Parathyroid adenoma (tissue), 2 donors: Measurements from ENCODE around the gene ZBTB20.

Experiments
- H2AFZ ChIP-seq: fragments of 300-600 bp; sonication (generic); one replicate; pipeline ENCODE4 v1.7.0; 2017; ENCODE audit warnings: antibody characterized with exemption, mild to moderate bottlenecking
- H3K27ac ChIP-seq: fragments of 300-600 bp; sonication (generic); one replicate; pipeline ENCODE4 v1.7.0; 2017
- H3K27me3 ChIP-seq: fragments of 300-600 bp; sonication (generic); one replicate; pipeline ENCODE4 v1.7.0; 2017; ENCODE audit warnings: low read length; ENCODE audit not compliant: control insufficient read depth, insufficient read depth
- H3K36me3 ChIP-seq: fragments of 300-600 bp; sonication (generic); one replicate; pipeline ENCODE4 v1.7.0; 2017; ENCODE audit warnings: low read length; ENCODE audit not compliant: control insufficient read depth, insufficient read depth
- H3K4me1 ChIP-seq: fragments of 300-600 bp; sonication (generic); one replicate; pipeline ENCODE4 v1.7.0; 2017; ENCODE audit warnings: control low read depth
- H3K4me2 ChIP-seq: fragments of 300-600 bp; sonication (generic); one replicate; pipeline ENCODE4 v1.7.0; 2017; ENCODE audit warnings: low read length
- H3K4me3 ChIP-seq: fragments of 300-600 bp; sonication (generic); one replicate; pipeline ENCODE4 v1.7.0; 2017; ENCODE audit warnings: low read depth, low read length
- H3K79me2 ChIP-seq: fragments of 300-600 bp; sonication (generic); one replicate; pipeline ENCODE4 v1.7.0; 2017; ENCODE audit warnings: control low read depth
- H3K9ac ChIP-seq: fragments of 300-600 bp; sonication (generic); one replicate; pipeline ENCODE4 v1.7.0; 2017; ENCODE audit warnings: mild to moderate bottlenecking
- H3K9me3 ChIP-seq: fragments of 300-600 bp; sonication (generic); one replicate; pipeline ENCODE4 v1.7.0; 2017; ENCODE audit warnings: low read length; ENCODE audit not compliant: control insufficient read depth
- TF ChIP-seq, protein P1 (sequence below): fragments of 300-600 bp; sonication (generic); IDR thresholded peaks from one replicate; pipeline ENCODE4 v1.7.0; 2017; ENCODE audit warnings: antibody characterized with exemption, mild to moderate bottlenecking
- donor health status: primary hyperparathyroidism.

Gene ZBTB20

DNA sequence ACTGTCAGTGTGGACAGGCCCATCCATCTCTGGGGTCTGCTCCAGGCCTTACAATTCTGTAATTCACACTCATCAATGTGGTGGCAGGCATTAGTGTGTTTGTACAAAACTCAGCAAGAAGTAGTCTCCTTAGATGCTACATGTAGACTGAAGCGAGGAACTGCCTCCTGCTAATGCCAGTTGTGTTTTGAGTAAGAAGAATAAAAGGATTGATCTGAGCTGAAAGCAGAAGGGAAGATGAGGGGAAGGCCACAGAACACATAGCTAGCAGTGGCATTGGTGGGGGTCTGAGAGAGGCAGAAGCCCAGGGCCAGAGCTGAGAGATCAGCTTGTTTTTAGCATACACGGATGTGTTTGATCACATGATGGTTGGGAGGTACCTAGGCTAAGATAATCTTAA lies 709.2 kb downstream of the ZBTB20 start:
- TF ChIP-seq, protein P1, sequence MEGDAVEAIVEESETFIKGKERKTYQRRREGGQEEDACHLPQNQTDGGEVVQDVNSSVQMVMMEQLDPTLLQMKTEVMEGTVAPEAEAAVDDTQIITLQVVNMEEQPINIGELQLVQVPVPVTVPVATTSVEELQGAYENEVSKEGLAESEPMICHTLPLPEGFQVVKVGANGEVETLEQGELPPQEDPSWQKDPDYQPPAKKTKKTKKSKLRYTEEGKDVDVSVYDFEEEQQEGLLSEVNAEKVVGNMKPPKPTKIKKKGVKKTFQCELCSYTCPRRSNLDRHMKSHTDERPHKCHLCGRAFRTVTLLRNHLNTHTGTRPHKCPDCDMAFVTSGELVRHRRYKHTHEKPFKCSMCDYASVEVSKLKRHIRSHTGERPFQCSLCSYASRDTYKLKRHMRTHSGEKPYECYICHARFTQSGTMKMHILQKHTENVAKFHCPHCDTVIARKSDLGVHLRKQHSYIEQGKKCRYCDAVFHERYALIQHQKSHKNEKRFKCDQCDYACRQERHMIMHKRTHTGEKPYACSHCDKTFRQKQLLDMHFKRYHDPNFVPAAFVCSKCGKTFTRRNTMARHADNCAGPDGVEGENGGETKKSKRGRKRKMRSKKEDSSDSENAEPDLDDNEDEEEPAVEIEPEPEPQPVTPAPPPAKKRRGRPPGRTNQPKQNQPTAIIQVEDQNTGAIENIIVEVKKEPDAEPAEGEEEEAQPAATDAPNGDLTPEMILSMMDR, result no peak
- H3K27ac ChIP-seq, result no peak overlapping the region
- no peaks in the 10 kb centered on the region for H3K79me2 ChIP-seq
- no peaks in the 10 kb centered on the region for H3K9me3 ChIP-seq
- H3K4me1 ChIP-seq, result peaks cover 30% of the 10 kb centered on the region
- H2AFZ ChIP-seq, result no peak overlapping the region
- H3K27me3 ChIP-seq, result no peaks in the 10 kb centered on the region
- H3K9ac ChIP-seq, result no peak overlapping the region
- H3K4me3 ChIP-seq, result no peak overlapping the region
- no peaks in the 10 kb centered on the region for H3K36me3 ChIP-seq
- no peak overlapping the region for H3K4me2 ChIP-seq

DNA sequence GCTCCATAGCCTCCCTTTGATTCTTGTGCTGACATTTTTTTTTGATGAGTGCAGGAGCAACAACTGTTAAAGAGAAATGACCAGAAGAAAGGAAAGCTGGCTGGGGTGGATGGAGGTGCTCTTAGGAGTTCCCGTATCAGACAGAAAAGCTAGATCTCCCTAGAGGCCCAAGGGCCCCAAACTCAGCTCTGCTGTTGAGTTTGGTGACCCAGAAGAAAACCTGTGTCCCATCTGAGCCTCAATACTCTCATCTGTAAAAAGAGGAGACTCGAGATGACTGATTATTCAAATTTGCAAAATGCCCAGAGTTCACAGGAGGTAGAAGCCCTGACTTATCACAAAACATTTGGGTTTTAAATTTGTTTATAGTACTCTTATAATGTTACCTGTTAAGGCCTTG lies 710.9 kb downstream of the ZBTB20 start:
- no peak overlapping the region for H3K4me3 ChIP-seq
- H3K27ac ChIP-seq, result no peak overlapping the region
- H3K9ac ChIP-seq, result no peak overlapping the region
- TF ChIP-seq, protein P1, result no peak
- H3K4me1 ChIP-seq, result peaks cover 29% of the 10 kb centered on the region
- no peak overlapping the region for H3K4me2 ChIP-seq
- no peaks in the 10 kb centered on the region for H3K36me3 ChIP-seq
- no peaks in the 10 kb centered on the region for H3K9me3 ChIP-seq
- H3K79me2 ChIP-seq, result no peaks in the 10 kb centered on the region
- H2AFZ ChIP-seq, result no peak overlapping the region
- no peaks in the 10 kb centered on the region for H3K27me3 ChIP-seq

DNA sequence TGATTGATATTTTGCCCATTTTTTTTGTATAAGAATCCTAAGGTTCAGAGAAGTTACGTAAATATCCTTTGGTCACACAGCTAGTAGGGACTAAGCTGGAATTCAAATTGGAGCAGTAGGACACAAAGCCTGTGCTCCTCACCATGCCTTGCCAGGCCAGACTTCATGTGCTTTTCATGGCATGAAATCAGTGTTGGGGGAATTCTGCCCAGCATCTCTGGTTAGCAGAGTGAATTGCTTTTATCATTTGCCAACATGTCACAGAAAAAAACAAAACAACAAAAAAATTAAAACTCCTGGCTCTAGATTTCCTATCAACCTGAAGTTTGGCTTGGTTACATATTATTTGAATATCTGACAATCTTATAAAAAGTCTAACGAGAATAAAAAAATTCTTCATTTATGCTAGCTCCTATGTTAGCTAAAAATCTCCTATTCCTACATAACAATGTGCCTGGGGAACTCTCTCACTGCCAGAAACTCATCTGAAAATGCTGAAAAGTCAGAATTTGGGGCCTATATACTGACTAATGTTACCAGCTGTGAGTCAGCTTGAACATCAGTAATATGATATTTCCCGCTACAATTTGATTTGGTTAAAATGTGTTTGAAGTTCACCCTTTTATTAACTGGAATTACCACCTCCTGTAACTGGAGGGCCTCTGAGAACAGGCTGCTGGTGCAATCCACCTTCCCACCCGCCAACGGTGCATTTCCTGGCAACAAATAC lies 711.5 kb downstream of the ZBTB20 start:
- Histone ChIP-seq H3K4me1 (peaks cover 27% of the 10 kb centered on the region), H3K79me2 (no peaks in the 10 kb centered on the region), H3K9me3 (no peaks in the 10 kb centered on the region), H2AFZ (no peak overlapping the region), H3K4me3 (no peak overlapping the region), H3K36me3 (no peaks in the 10 kb centered on the region), H3K9ac (no peak overlapping the region), H3K27me3 (no peaks in the 10 kb centered on the region), H3K4me2 (no peak overlapping the region), H3K27ac (no peak overlapping the region)
- TF ChIP-seq, protein P1, result no peak

DNA sequence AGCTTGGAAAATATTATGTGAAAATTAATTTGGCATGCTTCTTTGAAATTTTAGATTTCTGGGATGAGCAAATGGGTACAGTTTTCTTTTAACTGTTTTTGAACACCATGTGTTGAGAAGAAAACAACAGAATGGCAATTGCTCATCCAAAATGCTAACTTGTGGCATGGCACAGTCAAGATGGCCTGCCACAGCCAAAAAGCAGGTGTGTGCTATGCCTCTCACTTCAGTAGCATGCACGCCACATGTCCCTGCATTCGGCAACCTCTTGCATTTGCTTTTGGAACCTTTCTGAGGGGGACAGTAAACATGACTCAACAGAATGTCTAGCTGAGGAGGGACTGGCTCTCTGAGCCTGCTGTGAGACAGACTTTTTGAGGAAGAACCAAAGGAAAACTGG lies 714.8 kb downstream of the ZBTB20 start:
- peaks cover 11% of the 10 kb centered on the region for H3K79me2 ChIP-seq
- H3K9me3 ChIP-seq, result no peaks in the 10 kb centered on the region
- peaks cover 16% of the 10 kb centered on the region for H3K4me1 ChIP-seq
- H2AFZ ChIP-seq, result no peak overlapping the region
- no peaks in the 10 kb centered on the region for H3K27me3 ChIP-seq
- TF ChIP-seq, protein P1, result no peak
- H3K36me3 ChIP-seq, result no peaks in the 10 kb centered on the region
- no peak overlapping the region for H3K27ac ChIP-seq
- H3K4me2 ChIP-seq, result no peak overlapping the region
- no peak overlapping the region for H3K9ac ChIP-seq
- H3K4me3 ChIP-seq, result no peak overlapping the region

DNA sequence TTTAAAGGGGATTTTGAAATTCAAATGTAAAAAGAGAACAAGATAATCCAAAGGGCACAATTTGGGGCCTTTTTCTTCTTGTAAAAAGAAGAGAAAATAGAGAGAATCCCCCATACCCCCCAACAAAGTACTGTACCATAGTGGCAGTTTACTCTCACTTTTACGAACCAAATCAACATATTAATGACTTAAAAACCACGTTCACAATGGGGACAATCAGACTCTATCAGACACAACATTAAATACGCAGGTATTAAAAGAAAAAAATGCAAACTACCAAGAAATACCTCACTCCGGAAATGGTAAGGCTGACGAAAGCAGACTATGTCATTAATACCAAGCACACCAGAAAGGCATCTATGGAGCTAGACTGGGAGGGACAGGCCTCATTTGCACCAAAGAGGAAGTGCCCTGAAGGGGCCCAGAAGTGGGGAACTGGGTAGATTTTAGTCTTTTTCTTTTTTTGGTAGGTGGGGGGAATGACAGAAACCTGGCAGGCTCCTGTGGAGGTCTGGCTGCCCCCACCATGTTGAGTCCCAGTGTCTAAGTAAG lies 719.0 kb downstream of the ZBTB20 start:
- H3K27me3 ChIP-seq, result no peaks in the 10 kb centered on the region
- H3K4me3 ChIP-seq, result no peak overlapping the region
- TF ChIP-seq, protein P1, result no peak

More for the DNA sequence above, 719.0 kb downstream of the ZBTB20 start:
- peaks cover 11% of the 10 kb centered on the region for H3K79me2 ChIP-seq
- no peak overlapping the region for H3K4me2 ChIP-seq
- H3K4me1 ChIP-seq, result no peaks in the 10 kb centered on the region
- H3K27ac ChIP-seq, result no peak overlapping the region
- no peaks in the 10 kb centered on the region for H3K36me3 ChIP-seq
- no peak overlapping the region for H2AFZ ChIP-seq
- H3K9me3 ChIP-seq, result no peaks in the 10 kb centered on the region
- no peak overlapping the region for H3K9ac ChIP-seq
